GM12873 (cell line): Measurements from ENCODE around the gene NXPH4.

Experiments
- CTCF ChIP-seq: IDR thresholded peaks from 2 replicates; pipeline ENCODE4 v1.5.1; 2012; ENCODE audit warnings: low read depth, mild to moderate bottlenecking, moderate library complexity, low read length, control low read depth; ENCODE audit not compliant: insufficient read depth; ENCODE audit errors: missing control alignments

NXPH4 gene

DNA sequence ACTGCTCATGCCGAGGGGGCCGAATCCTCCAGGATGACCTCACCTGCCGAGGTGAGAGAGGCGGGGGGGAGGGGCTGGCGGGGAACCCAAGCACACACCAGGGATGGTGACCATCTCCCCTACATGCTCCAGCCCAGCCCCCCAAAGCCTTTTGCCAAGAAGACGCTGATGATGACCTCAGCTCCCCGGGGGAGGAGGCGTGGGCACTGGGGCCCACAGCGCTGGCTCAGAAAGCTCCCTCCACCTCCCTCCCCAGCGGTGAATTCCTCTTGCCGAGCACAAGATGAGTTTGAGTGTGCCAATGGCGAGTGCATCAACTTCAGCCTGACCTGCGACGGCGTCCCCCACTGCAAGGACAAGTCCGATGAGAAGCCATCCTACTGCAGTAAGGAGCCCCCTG is 23.7 kb upstream of the NXPH4 start:
- TF ChIP-seq CTCF: no peak

DNA sequence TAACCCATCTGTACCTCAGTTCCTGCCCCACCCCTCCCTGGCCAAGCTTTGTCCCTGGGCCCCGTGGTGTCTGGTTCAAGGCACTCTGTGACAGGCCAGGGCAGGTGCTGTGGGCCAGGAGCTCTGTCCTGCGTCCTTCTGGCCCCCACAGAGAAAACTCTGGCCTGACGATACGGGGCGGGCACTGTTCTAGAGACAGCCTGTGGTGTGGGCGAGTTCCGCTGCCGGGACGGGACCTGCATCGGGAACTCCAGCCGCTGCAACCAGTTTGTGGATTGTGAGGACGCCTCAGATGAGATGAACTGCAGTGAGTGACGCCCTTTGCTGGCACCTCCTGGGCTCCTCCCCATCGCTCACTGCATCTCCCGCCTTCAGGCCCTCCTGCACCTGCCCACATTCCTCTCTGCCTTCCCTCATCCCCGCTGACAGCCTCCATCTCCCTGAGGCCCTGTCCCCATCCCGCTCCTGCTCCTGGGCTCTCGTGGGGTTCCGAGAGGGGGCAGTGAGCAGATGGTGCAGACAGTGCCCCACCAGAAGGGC is 22.8 kb upstream of the NXPH4 start:
- no peak for TF ChIP-seq CTCF

- no peak for TF ChIP-seq CTCF
Measured at GRCh38 chr12:57194253-57194652, 22.3 kb upstream of the NXPH4 start.

GRCh38 chr12:57195186-57195585 is 21.4 kb upstream of the NXPH4 start:
- no peak for TF ChIP-seq CTCF

DNA sequence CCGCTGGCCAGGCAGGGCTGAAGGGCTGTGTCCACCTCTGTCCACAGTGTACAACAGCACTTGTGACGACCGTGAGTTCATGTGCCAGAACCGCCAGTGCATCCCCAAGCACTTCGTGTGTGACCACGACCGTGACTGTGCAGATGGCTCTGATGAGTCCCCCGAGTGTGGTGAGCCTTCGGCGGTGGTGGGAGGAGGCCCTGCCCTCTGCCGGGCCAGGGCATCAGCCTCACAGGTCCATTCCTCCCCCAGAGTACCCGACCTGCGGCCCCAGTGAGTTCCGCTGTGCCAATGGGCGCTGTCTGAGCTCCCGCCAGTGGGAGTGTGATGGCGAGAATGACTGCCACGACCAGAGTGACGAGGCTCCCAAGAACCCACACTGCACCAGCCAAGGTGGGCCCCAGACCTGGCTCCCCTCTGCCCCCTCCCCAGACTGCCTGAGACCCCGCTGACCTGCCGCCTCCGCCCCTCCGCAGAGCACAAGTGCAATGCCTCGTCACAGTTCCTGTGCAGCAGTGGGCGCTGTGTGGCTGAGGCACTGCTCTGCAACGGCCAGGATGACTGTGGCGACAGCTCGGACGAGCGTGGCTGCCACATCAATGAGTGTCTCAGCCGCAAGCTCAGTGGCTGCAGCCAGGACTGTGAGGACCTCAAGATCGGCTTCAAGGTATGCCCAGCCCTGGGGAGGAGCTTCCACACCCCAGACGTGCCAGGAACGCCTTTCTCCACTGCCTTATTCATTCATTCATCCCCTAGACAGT is 20.8 kb upstream of the NXPH4 start:
- no peak for TF ChIP-seq CTCF

- TF ChIP-seq CTCF: no peak
Measured at GRCh38 chr12:57196439-57196838, 20.2 kb upstream of the NXPH4 start.

DNA sequence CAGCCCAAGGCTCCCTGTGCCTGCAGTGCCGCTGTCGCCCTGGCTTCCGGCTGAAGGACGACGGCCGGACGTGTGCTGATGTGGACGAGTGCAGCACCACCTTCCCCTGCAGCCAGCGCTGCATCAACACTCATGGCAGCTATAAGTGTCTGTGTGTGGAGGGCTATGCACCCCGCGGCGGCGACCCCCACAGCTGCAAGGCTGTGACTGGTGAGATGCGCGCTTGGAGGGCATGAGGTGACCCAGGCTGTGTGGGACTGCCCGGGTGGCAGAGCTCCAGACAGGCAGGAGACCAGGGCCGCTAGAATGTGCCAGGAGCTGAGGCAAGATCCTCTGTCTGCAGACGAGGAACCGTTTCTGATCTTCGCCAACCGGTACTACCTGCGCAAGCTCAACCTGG is 19.6 kb upstream of the NXPH4 start:
- TF ChIP-seq CTCF: no peak
